HepG2 (cell line): ENCODE measurements around the gene CHST11. TPM values are rescaled to one million over a fixed set of nuclear protein-coding genes. Genes with fewer than 3 reads are reported as not detected.

Experiments used
- ATAC-seq: fragments of 200-7000 bp; cut with Tn5 transposase; 3 replicates; pipeline ENCODE4 v1.9.1; 2020; ENCODE audit warnings: mild to moderate bottlenecking, moderate library complexity
- BruUV-seq: library from RNA; stranded (reverse); fragments of 400-500 nt; replicated peaks from 2 replicates; lab custom pipeline; 2021; lab: Mats Ljungman, UMichigan
- CTCF ChIA-PET: fragments of 300-600 bp; formaldehyde crosslinking; extraction: SDS; loops from one replicate; lab custom pipeline; 2021; ENCODE audit warnings: low total read pairs, inconsistent platforms, low intra/inter-chr PET ratio; lab: Yijun Ruan, JAX
- POLR2A ChIA-PET: fragments of 350-600 bp; sonication (Branson Sonifier 250); formaldehyde crosslinking; loops from one replicate; lab custom pipeline; 2020; ENCODE audit warnings: antibody characterized with exemption, inconsistent platforms; lab: Yijun Ruan, JAX
- DNase-seq: peaks from one replicate; pipeline ENCODE4 v3.0.0-alpha.2; 2015; ENCODE audit warnings: low spot score
- FAIRE-seq: peaks from 3 replicates; lab custom pipeline; 2011; peaks lifted over from hg19 to GRCh38; lab: Jason Lieb, UNC
- H2AFZ ChIP-seq: one replicate; pipeline ENCODE4 v1.6.1; 2011; ENCODE audit warnings: low read length, inconsistent platforms
- H3K27ac ChIP-seq: fragments of 300-600 bp; 3 replicates; pipeline ENCODE4 v1.8.0; 2011; ENCODE audit warnings: mixed run types, mild to moderate bottlenecking, mixed read lengths, low read length, inconsistent platforms; ENCODE audit not compliant: insufficient read depth; ENCODE audit errors: extremely low read length
- H3K27me3 ChIP-seq, 2 experiments: fragments of 200-600 bp in 1 of 2; 2 replicates in 1 of 2; 3 replicates in 1 of 2; pipeline versions ENCODE4 v1.6.0 to v1.8.0; 2011; ENCODE audit warnings: low read length in 2 of 2, mild to moderate bottlenecking in 2 of 2, moderate library complexity in 2 of 2, inconsistent platforms in 1 of 2; ENCODE audit not compliant: insufficient read depth in 2 of 2, control insufficient read depth in 1 of 2
- H3K36me3 ChIP-seq, 2 experiments: fragments of 200-600 bp in 1 of 2; replicated peaks in 1 of 2; 2 replicates in 1 of 2; 3 replicates in 1 of 2; pipeline versions ENCODE4 v1.5.1 to v1.8.0; 2011; ENCODE audit warnings: low read length in 2 of 2, inconsistent platforms in 1 of 2; ENCODE audit not compliant: insufficient read depth in 2 of 2, control insufficient read depth in 1 of 2
- H3K4me1 ChIP-seq: 2 replicates; pipeline ENCODE4 v1.5.1; 2012; ENCODE audit warnings: low read length, inconsistent platforms; ENCODE audit not compliant: insufficient read depth
- H3K4me2 ChIP-seq: 2 replicates; pipeline ENCODE4 v1.6.0; 2011; ENCODE audit warnings: low read depth, low read length, inconsistent platforms
- H3K4me3 ChIP-seq, 3 experiments: fragments of 200-600 bp in 1 of 3; sonication (generic), shearing (Covaris generic) in 1 of 3; replicated peaks in 1 of 3; 2 replicates each; pipeline ENCODE4 v1.5.1; 2011 to 2016; ENCODE audit warnings: low read length in 3 of 3, inconsistent platforms in 2 of 3, low read depth in 2 of 3, mild to moderate bottlenecking in 2 of 3, control low read depth in 1 of 3, mixed read lengths in 1 of 3; ENCODE audit not compliant: insufficient read depth in 1 of 3
- H3K79me2 ChIP-seq: one replicate; pipeline ENCODE4 v1.6.1; 2011; ENCODE audit warnings: low read length, inconsistent platforms; ENCODE audit not compliant: insufficient read depth
- H3K9ac ChIP-seq: 2 replicates; pipeline ENCODE4 v1.6.0; 2011; ENCODE audit warnings: mild to moderate bottlenecking, low read depth, low read length, inconsistent platforms; ENCODE audit not compliant: insufficient read depth
- H3K9me3 ChIP-seq: 2 replicates; pipeline ENCODE4 v1.5.1; 2012; ENCODE audit warnings: mild to moderate bottlenecking, low read length
- H4K20me1 ChIP-seq: 2 replicates; pipeline ENCODE4 v1.6.0; 2011; ENCODE audit warnings: inconsistent platforms, mild to moderate bottlenecking, low read length, moderate library complexity; ENCODE audit not compliant: insufficient read depth
- HOXD1 ChIP-seq: sonication (generic); formaldehyde crosslinking; IDR thresholded peaks from 2 replicates; pipeline ENCODE4 v1.5.0; 2020; ENCODE audit warnings: missing genetic modification reagents
- KLF11 ChIP-seq: IDR thresholded peaks from 2 replicates; pipeline ENCODE4 v1.6.1; 2016; ENCODE audit warnings: missing compliant biosample characterization
- KMT2B ChIP-seq: IDR thresholded peaks from 2 replicates; pipeline ENCODE4 v1.6.1; 2016; ENCODE audit warnings: missing genetic modification reagents, missing compliant biosample characterization
- POLR2G ChIP-seq: fragments of 200-400 bp; formaldehyde crosslinking; IDR thresholded peaks from 2 replicates; pipeline ENCODE4 v1.6.1; 2018; ENCODE audit warnings: mild to moderate bottlenecking, low read depth, low read length, moderate library complexity
- PRPF4 ChIP-seq: fragments of 200-400 bp; formaldehyde crosslinking; IDR thresholded peaks from 2 replicates; pipeline ENCODE4 v1.6.1; 2016; ENCODE audit warnings: low read length, low read depth; ENCODE audit not compliant: poor library complexity, severe bottlenecking
- RBAK ChIP-seq: sonication (generic); formaldehyde crosslinking; IDR thresholded peaks from 2 replicates; pipeline ENCODE4 v1.5.1; 2020; ENCODE audit warnings: mild to moderate bottlenecking, missing genetic modification reagents
- TEAD3 ChIP-seq: optimal IDR thresholded peaks from 2 replicates; pipeline ENCODE3; 2016; ENCODE audit warnings: borderline replicate concordance
- THRA ChIP-seq: sonication (generic); formaldehyde crosslinking; IDR thresholded peaks from 2 replicates; pipeline ENCODE4 v1.4.0; 2020; ENCODE audit warnings: missing genetic modification reagents, borderline replicate concordance
- YEATS4 ChIP-seq: sonication (generic); formaldehyde crosslinking; IDR thresholded peaks from 2 replicates; pipeline ENCODE4 v1.4.0; 2020; ENCODE audit warnings: missing genetic modification reagents, borderline replicate concordance
- ZNF260 ChIP-seq: sonication (generic); formaldehyde crosslinking; IDR thresholded peaks from 2 replicates; pipeline ENCODE4 v1.4.0; 2020; ENCODE audit warnings: missing genetic modification reagents, low read depth, mild to moderate bottlenecking, borderline replicate concordance
- ZNF317 ChIP-seq: sonication (generic); formaldehyde crosslinking; IDR thresholded peaks from 2 replicates; pipeline ENCODE4 v1.5.0; 2020; ENCODE audit warnings: mild to moderate bottlenecking, missing genetic modification reagents
- ZNF496 ChIP-seq: sonication (generic); formaldehyde crosslinking; IDR thresholded peaks from 2 replicates; pipeline ENCODE4 v1.8.1; 2023; ENCODE audit warnings: mild to moderate bottlenecking, moderate library complexity, missing genetic modification reagents; ENCODE audit not compliant: insufficient replicate concordance
- ZNF530 ChIP-seq: sonication (generic); formaldehyde crosslinking; IDR thresholded peaks from 2 replicates; pipeline ENCODE4 v1.5.0; 2020; ENCODE audit warnings: low read depth, mild to moderate bottlenecking, missing genetic modification reagents
- ZNF549 ChIP-seq: sonication (generic); formaldehyde crosslinking; IDR thresholded peaks from 2 replicates; pipeline ENCODE4 v1.5.0; 2020; ENCODE audit warnings: missing genetic modification reagents
- ZNF704 ChIP-seq: sonication (generic); formaldehyde crosslinking; IDR thresholded peaks from 2 replicates; pipeline ENCODE4 v1.8.1; 2023; ENCODE audit warnings: mild to moderate bottlenecking, inconsistent platforms, moderate library complexity, missing genetic modification reagents, borderline replicate concordance
- ZSCAN21 ChIP-seq: sonication (generic); formaldehyde crosslinking; IDR thresholded peaks from 2 replicates; pipeline ENCODE4 v1.8.0; 2022; ENCODE audit warnings: mild to moderate bottlenecking, missing genetic modification reagents, moderate library complexity, borderline replicate concordance
- WGBS: methylation state at CpG from one replicate; pipeline ENCODE4 v1.1.6; 2017; ENCODE audit warnings: low lambda C conversion rate; 5-methylcytosine and 5-hydroxymethylcytosine counted together
- in situ Hi-C: cut with HindIII; loops from 2 replicates; pipeline ENCODE4 v1.10.0; 2017; ENCODE audit warnings: low pct_unique_long_range_greater_than_20kb; ENCODE audit not compliant: extremely low pct_ligation_motif_present
- intact Hi-C: fragments of 100-400 bp; cut with micrococcal nuclease; formaldehyde crosslinking; loops from one replicate; pipeline ENCODE4 v1.10.0; 2022; ENCODE audit not compliant: unreplicated experiment
- polyA plus RNA-seq, 8 experiments: library from polyadenylated mRNA; depleted of rRNA in 3 of 8; stranded (reverse) in 7 of 8; unstranded in 1 of 8; fragments of >200 nt; fragmentation: Illumina TruSeq in 4 of 8; extraction: Trizol in 4 of 8; gene quantifications; 2 replicates each; pipeline versions ENCODE4 v1.2.1 to v1.2.3, GENCODE V29; 2011 to 2016; ENCODE audit warnings: low read depth in 4 of 8, missing spikeins in 1 of 8, mixed read lengths in 1 of 8; ENCODE audit not compliant: insufficient read depth in 1 of 8
- total RNA-seq, 5 experiments: library from RNA; depleted of rRNA; stranded (reverse); fragments of >200 nt; fragmentation: Illumina TruSeq; extraction: Trizol; gene quantifications; 2 replicates each; pipeline ENCODE4 v1.2.3, GENCODE V29; 2016; ENCODE audit warnings: low read depth in 1 of 5

The CHST11 gene
- total and polyA plus RNA-seq, 2 of the 13 experiments (the other 11 are each of a cell fraction or from before 2014, with no cell fraction given), result 0.15 TPM; not detected in 1

GRCh38 chr12:104425614-104426013, 31.1 kb upstream of the CHST11 start (continued):
- TF ChIP-seq KMT2B (CRISPR knock-in tag) (no peak), ZNF704 (CRISPR knock-in tag) (no peak), ZNF549 (CRISPR knock-in tag) (no peak)

GRCh38 chr12:104426926-104427546, 29.7 kb upstream of the CHST11 start:
- WGBS, result 0% methylated on average over 4 of the region's 4 CpGs
- Histone ChIP-seq H3K4me1 (no peaks in the 10 kb centered on the region), H3K9ac (no peak overlapping the region), H3K4me3 (no peak overlapping the region), H3K27me3 (peaks cover 1 to 8% of the 10 kb centered on the region in 2 experiments; a peak in 1 of 5 replicates), H2AFZ (no peak overlapping the region), H3K27ac (no peak overlapping the region), H4K20me1 (no peaks in the 10 kb centered on the region), H3K9me3 (no peaks in the 10 kb centered on the region), H3K36me3 (no peaks in the 10 kb centered on the region), H3K79me2 (no peaks in the 10 kb centered on the region), H3K4me2 (no peak overlapping the region)
- ATAC-seq, result no peak
- ChIA-PET CTCF (no interaction called here), POLR2A (no interaction called here)
- no peak for TF ChIP-seq ZNF530 (CRISPR knock-in tag)
- no peak for TF ChIP-seq ZNF317
- TF ChIP-seq ZNF496 (CRISPR knock-in tag), result no peak
- TF ChIP-seq ZNF260, result no peak
- no peak for TF ChIP-seq RBAK
- TF ChIP-seq THRA, result no peak
- TF ChIP-seq POLR2G, result no peak
- TF ChIP-seq TEAD3 (CRISPR knock-in tag), result no peak
- no peak for TF ChIP-seq HOXD1 (CRISPR knock-in tag)
- TF ChIP-seq PRPF4, result no peak
- TF ChIP-seq YEATS4 (CRISPR knock-in tag), result no peak
- no peak for TF ChIP-seq ZSCAN21
- TF ChIP-seq KLF11 (CRISPR knock-in tag), result no peak
- in situ Hi-C loops, result no loop called here
- BruUV-seq, result no TSS peak
- intact Hi-C loops, result no loop called here
- no peak for FAIRE-seq
- DNase-seq, result no peak
